NCI-H2196 treated with DMSO at 0.1 percent for 48 hours (cell line): Measurements from ENCODE around the gene DNLZ.
A peak's percentile ranks its signal among the peaks of the same experiment; 100 is the strongest.
"Not testable (repeated sequence)": the region's sequence is repeated elsewhere in the genome, so short reads cannot be mapped to it uniquely, and the experiment has no call there.

Experiments used
- DNase-seq: peaks from one replicate; lab custom pipeline; 2025; ENCODE audit not compliant: unreplicated experiment; lab: John Stamatoyannopoulos, UW

The DNLZ gene

GRCh38 chr9:136363106-136363948, at the start of gene DNLZ:
Gene DNLZ, minus strand, starts transcription at chr9:136363744. Its CDS starts 30 bp downstream, at chr9:136363714.
- peak; percentile 81 for DNase-seq

- no peak for DNase-seq
Observed at GRCh38 chr9:136412962-136413361, 49.4 kb upstream of the DNLZ start.

GRCh38 chr9:136411378-136411777, 47.8 kb upstream of the DNLZ start:
- DNase-seq: no peak

- peak; percentile 72 for DNase-seq
Observed at GRCh38 chr9:136410500-136411287, 47.1 kb upstream of the DNLZ start, which contains the start of the genes ENTR1 and PMPCA. Gene ENTR1, minus strand, starts transcription at chr9:136410614. Its CDS starts 217 bp downstream, at chr9:136410397. Gene PMPCA, plus strand, starts transcription at chr9:136410658. Its CDS starts 11 bp downstream, at chr9:136410669.

DNA sequence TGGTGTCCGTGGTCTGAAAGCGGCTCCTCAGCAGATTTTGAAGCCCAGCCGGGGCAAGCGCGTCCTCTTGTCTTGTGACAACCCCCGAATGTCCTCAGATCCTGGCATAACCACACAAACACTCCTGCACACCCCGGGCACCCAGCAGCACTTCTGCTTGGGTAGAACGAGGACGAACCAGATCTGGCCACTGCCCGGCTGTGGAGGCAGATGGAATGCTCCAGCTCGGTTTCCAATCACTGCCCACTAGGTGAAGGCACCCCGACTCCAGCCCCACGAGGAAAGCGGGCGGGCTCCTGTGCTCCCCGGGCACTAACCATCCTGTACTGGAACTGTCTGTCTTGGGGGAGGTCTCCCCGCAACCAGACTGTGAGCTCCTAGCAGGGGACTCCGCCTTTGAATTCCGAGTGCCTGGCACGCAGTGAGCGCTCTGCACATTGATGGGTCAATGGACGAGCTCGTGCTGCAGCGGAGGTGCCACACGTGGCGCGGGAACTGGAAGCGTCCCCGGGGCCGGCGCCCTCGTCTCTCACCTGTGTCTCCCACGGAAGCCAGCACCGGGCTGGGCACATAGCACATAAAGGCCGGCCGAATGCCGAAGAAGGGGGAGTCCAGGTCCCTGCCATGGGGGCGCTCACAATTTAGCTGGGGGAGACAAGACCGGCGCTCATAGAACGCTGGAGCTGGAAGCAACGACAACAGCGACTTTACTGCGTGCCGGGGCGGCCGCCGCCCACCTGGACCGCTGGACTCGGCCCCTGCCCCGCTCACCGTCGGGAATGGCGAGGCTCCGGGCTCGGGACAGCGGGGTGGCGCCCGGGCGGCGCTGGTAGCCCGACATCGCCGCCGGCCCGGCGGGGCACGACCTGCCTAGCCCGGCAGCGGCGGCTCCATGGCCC, 46.3 kb upstream of the DNLZ start:
- no peak for DNase-seq

GRCh38 chr9:136407911-136408310, 44.4 kb upstream of the DNLZ start:
- no peak for DNase-seq

DNA sequence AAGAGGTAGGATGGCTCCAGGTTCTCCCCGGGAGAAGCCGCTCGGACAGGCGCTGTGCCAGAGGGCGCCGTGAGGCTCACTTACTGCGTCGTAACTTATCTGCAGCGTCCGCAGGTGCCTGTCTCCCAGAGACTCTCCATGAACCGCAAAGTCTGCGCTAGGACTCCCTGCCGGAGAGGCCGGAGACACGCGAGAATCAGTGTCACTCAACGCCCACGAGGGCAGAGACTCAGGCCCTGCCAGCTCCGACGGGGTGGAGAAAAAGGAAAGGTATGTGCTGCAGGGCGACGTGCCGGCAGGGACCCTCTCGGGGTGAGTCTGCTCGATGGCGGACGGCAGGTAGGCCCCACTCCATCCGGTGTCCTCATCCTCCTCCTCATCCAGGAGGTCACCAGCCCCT, 43.5 kb upstream of the DNLZ start:
- not testable (repeated sequence) for DNase-seq

- not testable (repeated sequence) for DNase-seq
Observed at GRCh38 chr9:136405904-136406303, 42.4 kb upstream of the DNLZ start.

DNA sequence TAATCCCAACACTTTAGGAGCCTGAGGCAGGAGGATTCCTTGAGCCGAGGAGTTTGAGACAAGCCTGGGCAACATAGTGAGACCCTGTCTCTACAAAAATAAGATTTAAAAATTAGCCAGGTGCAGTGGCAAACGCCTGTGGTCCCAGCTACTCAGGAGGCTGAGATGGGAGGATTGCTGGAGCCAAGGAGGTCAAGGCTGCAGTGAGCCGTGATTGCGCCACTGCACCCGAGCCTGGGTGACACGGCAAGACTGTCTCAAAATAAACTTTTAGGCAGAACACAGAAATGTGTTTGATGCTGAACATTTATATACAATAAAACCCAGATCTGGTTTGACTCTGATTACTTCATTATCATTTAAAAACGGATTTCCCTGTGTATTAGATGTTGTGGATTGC, 41.9 kb upstream of the DNLZ start:
- DNase-seq: no peak

GRCh38 chr9:136404801-136405136, 41.2 kb upstream of the DNLZ start:
- DNase-seq: no peak

GRCh38 chr9:136403915-136404800, 40.6 kb upstream of the DNLZ start:
- DNase-seq: no peak

DNA sequence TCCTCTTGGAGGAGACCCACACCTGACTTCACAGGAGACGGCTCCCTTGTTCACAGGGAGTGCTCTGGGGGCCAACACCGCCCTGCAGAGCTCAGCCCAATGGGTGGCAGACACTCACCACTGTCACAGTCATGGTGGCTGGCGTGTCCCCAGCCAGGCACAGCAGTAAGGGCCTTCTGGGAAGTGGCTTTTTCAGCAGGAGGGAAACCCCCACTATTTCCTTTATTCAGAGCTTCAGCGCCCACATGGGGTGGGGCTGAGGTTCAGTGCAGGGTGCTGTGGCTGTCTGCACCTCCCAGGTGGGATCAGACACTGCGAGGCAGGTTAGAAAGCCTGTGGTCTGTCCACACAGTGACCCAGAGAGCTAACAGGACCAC, 40.0 kb upstream of the DNLZ start:
- DNase-seq: no peak

GRCh38 chr9:136402067-136402466, 38.5 kb upstream of the DNLZ start:
- DNase-seq: no peak

DNA sequence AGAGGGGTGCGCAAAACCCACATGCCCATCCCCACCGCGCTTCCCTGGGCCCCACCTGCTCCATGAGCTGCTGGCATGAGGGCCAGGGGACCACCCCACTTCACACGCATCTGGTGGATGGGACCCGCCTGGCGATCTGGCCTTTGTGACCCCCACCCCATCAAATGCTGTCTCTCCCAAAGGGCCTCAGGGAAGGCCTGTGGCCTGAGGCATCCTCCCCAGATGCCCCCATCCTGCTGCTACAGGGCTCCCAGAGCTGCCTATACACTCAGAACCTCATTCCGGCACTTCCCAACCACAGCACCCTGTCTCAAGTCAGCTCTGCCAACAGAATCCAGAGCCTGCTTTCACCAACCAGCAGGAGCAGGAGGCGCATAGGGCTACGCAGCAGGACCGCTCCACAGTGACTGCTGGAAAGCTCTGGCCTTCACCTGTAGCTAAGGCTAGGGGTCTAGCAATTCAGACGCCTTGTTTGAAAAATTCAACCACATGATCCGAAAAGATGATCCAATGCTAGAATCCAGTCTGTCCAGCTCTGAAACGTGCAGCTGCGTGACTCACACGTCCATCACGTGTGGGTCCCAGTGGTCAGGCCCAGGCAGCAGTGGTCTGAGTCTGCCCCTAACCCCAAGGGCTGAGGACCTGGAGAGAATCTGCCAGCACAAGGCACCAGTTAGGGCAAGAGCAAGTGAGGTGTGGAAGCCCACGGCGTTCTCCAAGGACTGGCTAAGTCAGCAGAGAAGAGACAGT, 37.8 kb upstream of the DNLZ start:
- DNase-seq: no peak

DNA sequence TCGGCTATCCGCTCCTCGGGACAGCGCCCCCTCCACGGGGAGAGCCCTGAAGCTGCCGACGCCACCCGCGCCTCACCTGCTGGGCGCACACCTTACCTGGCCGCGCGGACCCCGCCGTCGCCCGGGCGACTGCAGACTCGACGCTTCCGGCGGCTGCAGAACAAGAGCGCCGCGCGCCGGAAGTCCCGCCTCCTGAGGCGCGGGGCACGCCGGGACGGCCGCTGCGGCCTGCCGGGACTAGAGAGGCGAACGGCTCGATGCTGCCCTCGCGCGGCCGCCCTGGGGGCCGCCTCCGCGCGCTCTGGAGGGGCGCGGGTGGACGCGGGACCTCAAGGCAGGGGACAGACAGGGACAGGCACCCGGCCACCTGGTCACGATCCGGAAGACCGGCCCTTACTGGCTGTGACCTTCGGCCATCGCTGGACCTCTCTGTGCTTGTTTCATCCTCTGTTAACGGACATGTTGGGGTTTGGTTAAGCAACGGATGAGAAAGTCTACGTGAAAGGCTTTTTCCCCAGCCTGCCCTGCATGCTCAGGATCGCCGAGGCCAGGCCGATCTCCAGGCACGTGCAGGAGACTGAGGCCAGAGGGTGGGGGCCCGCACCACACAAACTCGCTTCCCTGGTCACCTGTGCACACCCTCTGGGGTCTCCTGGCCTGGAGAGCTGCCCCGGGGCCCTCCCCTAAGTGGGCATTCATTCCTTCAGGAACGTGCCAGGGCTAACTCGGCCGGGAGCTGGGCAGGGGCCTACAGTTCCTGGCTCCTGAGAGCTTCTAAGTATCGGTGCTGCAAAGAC, 36.7 kb upstream of the DNLZ start, which contains the start of gene SNAPC4:
TSS of gene SNAPC4 (minus strand) at position 133 of the 797 bp plus-strand sequence. CDS start 1,742 bp downstream, outside the sequence.
- peak; percentile 68 for DNase-seq

DNA sequence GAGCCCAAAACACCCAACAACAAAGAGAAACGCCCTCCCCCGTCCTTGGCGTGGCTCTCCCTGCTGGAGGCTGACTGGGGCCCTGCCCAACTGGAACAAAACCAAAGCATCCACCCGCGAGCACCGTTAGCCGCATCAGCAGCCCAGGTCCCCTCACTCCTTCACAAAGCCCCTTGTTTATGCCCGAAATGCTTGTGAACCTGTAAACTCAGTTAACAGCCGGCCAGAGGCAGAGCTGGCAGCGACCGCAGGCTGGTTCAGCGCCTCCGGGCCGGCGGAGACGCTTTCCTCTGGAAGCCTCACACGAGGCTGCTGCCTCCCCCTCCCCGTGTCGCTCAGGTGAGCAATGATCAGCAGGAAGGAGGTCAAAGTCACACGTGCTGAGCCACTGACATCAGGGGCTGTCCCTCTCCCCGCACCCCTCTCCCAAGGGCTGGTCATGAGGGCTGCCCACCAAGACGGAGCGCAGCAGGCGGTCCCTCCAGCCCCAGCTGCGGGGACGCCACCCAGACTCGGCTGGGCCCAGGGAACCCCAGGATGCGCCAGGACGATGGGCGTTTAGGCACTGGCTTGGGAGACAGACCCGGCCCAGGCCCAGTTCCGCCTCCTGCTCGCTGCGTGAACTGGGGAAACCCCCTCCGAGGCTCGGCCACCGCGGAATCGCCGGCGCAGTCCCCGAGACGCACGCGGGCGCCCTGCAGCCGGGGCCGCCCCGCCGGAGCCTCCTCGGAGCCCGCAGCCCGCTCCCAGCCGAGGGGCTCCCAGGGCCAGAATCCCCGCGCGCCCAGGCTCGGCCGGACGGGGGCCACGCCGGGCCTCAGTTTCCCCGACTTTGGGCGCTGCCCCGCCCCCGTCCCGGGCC, 35.9 kb upstream of the DNLZ start:
- no peak for DNase-seq

- no peak for DNase-seq
Observed at GRCh38 chr9:136398286-136398685, 34.7 kb upstream of the DNLZ start.
